GM19351 (cell line): ENCODE data around the gene SLC15A4.
A peak's percentile ranks its signal among the peaks of the same experiment; 100 is the strongest.
"Not testable (repeated sequence)": the region's sequence is repeated elsewhere in the genome, so short reads cannot be mapped to it uniquely, and the experiment has no call there.

Experiments
- ATAC-seq: cut with Tn5 transposase; IDR thresholded peaks from one replicate; pipeline ENCODE4 v1.9.1; 2021; ENCODE audit warnings: mild to moderate bottlenecking, moderate library complexity; ENCODE audit not compliant: unreplicated experiment

SLC15A4 gene

DNA sequence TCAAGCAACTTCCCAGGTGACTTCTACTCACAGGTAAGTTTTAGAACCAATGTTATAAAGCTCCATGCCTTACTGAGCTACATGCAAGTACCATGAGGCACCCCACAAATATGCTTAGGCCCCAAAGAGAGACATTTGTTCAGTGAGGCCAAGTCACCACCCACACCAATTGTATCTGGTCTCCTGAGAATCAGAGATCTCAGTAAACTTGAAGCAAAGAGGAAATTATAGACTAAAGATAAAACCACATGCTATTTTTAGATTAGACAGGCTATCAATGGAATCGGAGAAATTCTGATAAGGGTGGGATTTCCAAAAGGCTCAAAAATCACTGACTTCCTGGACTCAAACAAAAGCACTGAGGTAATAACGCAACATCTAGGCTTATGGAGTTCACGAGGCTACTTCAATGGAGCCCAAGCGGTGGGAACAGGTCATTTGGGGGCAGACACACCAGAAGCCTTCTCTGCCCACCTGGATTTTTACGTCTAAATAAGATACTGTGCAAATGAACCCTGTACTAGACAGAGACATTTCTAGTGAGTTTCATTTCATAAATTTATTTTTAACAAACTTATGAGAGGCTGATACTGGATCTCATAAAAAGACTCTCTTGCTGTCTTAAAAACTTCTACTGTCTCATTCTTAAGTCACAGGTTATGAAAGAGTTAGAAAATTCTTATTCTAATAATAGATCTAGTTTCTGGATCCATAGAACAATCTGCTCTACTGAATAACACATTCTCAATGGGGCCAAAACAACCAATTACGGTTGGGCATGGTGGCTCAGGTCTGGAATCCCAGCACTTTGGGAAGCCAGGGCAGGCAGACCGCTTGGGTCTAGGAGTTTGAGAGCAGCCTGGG, 7.7 kb downstream of the SLC15A4 start:
- no peak for ATAC-seq

DNA sequence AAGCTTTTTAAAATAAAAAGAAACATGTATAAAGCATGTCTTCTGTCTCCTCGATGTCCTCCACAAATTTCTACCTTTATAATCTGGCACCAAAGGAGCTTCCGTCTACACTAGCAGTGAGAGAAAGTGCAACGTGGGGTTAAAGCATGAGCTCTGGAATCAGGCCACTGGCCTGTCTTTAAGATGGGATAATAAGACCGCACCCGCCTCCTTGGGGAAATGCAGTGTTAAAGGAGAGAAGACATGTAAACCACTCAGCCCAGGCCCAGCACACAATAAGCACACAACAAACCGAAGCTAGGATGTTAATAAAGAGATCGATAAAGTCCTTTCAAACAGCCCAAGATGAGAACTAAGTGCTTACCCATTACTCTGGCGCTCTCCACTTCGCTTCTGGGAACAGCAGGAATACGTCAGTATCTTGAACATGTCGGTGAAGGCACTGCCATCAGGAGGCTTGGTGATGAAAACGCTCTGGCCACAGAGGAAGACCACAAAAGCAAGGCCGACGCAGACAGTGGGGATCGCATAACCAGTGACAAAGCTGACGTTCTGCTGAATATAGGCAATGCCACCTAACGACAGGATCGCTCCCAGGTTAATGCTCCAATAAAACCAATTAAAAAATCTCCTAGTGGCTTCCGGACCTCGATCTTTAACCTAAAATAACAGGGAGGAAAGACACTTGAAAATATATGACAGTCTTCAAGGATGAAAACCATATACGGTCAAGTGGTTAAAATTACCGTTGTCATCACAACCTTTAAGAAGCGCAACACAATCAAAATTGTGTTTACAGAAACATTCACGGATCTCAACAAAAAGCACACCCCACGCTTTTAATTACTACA, 9.1 kb downstream of the SLC15A4 start:
- no peak for ATAC-seq

DNA sequence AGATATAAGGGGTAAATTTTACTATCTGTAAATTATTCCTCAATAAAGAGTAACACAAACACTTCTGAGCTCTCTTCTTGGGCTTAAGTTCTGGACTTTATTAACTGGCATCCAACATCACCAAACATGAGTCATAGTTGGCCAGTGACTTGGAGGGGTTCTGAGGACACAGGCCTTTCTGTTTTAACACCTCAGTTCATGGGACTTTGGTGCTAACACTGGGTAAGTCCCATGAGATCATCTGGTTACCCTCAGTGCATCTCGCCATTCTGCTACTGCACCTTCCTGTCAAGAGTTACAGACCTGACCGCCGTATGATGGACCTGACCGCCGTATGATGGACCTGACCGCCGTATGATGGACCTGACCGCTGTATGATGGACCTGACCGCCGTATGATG, 9.9 kb downstream of the SLC15A4 start:
- ATAC-seq = peak; percentile 32

DNA sequence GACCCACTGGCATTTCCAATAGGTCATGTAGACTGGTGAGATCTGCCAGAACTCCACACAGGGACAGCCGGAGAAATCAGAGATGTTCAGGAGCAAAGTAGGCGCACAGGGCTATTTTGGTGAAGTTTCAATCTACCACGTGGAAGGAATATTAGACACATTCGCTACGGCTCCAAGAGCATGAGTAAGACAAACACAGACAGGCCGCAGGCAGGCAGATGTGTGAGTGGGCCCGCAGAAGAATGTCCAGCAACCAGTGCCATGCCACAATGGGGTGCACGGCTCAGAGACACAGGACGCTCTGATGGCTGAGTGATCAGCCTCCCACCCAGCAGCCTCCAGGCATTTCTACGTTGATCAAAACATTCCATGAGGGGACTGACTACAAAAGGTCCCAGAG, 10.4 kb downstream of the SLC15A4 start:
- no peak for ATAC-seq

DNA sequence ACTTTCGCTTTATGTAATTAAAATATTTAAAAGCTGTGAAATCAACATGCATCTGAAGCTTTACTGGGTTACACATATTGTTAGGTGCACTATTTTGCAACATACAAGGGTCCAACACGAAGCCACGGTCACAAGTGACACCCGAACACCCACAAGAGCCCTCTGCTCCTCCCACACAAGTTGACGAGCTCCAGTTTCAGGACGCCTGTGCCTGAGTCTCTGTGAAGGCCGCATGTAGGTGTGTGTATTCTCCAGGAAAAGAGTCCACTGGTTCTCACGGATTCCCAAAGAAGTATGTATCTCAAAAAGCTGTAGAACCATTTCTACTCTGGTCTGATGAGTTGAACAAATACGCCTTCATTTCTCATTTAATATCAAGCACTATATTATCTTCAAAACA, 12.0 kb downstream of the SLC15A4 start:
- no peak for ATAC-seq

DNA sequence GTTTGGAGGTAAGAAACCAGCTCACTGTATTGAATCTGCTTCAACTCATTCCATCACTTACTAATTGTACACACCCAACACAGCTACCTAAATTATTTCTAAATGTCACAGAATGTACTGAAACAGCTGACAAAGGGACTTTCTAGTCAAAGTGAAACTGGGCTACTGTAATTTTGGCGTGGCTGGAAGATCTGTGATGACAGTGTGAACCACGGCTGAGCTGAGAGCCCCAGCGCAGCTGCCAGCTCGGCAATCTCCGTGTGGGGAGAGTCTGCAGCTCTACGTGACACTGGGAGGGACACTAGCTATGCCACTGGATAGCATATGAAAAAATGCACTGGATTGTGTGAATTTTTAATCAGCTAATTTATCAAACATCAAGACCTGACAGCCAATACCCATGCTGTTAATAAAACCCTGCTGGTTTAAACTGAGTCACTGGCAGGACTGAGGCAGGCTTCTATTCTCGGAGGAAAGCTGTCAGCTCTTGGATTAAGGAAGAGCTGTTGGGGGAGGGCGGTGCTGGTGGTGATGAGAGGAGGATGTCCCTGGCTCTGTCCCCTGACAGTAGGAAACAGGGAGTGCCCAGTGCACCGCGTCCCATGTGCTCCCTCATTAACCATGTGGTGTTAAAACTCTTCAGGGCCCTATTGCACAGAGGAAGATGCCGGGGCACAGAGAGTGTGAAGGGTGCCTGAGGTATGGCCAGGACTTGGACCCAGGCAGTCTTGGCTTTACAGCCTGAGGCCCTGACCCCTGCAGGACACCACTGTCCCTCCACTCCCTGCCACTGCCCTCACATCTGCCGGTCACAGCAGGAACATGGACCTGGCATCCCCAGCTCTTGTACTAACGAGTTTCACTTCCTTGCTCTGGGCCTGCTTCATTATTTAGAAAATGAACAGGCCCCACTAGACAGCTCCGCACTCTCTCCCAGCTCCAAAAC, 13.3 kb downstream of the SLC15A4 start:
- peak; percentile 84 for ATAC-seq

DNA sequence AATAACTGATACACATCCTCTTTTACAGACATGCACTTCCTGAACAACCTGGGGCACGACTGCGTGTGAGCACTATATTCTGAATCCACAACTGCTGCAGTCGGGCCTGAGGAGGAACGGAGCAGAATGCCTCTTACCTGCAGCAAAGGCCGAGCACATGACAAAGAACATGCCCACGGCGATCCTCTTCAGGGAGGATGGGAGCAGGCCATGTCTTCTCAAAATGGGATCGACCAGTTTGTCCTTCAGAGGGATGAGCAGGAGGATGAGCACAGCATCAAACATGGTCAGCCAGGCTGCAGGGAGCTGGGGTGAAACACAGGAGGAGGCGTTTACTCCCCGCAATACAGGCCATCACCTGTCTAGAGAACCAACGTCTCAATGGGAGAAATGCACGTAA, 15.1 kb downstream of the SLC15A4 start:
- ATAC-seq = no peak

DNA sequence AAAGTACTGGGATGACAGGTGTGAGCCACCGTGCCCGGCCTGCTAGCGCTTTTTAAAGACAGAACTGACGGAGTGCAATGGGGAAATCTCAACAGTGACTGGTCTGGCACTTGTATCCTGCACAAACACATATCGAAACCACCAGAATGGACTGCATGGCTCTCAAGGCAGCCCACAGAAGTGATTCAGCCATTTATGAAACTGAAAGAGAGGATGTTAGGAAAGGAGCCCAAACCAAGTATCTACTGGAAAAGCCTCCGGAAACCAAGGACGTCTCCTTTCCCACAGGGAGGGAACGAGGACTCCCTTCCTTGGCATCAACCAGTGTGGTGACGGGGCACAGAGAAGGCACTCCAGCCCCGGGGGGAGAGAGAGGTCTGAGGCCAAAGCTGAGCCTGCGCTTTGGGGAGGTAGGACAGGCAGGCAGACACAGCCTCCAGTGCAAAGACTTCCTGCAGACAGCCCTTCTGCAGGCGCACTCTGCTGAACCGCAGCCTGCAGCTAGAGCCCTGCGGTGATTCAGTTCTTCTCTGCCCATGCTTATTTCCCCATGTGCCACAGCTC, 16.5 kb downstream of the SLC15A4 start:
- ATAC-seq = no peak

DNA sequence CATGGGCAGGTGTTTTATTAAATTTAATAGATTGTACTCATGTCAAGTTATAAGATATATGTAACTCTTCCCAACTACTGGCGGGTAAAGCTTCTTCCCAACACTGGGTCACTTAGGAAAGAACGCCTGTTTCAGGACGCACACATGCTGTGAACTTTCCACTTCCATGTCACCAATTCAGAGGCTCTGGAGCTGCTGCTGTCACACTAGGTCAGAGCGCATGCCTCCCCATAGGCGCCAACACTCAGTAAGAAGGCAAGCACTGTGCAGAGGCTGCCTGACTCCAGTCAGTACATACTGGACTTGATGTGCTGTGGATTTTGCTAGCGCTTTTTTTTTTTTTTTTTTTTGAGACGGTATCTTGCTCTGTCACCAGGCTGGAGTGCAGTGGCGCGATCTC, 17.2 kb downstream of the SLC15A4 start:
- ATAC-seq = no peak

DNA sequence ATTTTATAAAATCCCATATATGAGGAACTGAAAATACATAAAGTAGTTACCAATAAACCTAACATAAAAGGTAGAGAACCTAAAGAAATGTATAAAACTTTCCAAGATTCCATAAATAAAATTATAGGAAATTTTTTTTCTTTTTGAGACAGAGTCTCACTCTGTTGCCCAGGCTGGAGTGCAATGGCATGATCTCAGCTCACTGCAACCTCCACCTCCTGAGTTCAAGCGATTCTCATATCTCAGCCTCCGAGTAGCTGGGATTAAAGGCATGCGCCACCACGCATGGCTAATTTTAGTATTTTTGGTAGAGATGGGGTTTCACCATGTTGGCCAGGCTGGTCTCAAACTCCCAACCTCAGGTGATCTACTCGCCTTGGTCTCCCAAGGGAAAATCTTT, 18.4 kb downstream of the SLC15A4 start:
- not testable (repeated sequence) for ATAC-seq

DNA sequence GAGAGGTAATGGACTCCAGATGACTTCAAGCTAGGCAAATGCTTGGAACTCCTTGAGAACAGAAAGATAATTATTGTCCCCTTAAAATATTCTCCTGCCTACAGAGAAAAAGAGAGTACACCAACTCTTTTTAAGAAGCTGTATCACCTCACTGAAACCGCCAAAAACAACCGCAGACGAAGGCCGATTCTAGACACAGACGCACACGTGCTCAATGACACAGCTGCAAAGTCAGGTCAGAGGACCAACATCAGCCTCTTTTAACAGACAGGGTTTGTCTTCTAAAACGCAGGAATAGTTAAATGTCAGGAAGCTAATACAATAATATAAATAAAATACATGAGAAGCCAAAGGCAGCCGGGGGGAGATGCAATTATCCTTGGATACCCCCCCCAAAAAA, 19.0 kb downstream of the SLC15A4 start:
- ATAC-seq = no peak

DNA sequence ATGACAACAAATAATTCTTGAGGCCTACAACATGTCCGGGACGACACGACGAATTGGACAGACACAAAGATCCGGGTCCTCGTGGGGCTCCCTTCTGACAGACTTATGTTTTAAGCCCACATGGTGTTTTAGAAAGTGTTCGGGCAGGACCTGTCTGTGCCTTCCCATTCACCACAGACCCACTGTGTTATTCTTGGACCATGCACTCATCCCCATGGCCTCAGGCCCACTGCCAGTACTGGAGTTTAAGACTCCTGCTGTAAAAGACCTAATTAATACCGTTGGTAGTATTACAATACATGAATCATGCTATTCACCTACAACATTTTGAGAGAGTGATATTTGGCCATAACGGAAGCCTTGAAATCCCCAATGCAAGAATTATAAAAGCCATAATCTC, 20.0 kb downstream of the SLC15A4 start:
- ATAC-seq = no peak

DNA sequence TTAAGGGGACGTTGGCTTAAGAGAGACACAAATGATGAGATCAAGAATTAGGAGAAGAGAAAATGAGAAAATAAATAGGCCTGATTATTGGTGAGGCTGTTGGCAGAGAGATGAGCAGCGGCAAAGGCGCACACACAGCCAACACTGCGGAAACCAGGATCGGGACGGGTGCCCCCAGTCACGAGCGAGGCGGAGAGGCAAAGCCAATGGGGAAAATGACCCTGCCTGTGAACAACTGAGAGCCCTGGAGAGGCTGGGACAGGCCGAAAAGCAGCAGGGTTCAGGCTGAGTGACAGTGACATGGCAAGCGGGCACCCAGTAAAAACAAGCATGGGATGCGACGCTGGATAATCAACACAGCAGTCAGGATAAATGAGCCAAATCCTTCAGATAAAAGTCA, 21.0 kb downstream of the SLC15A4 start:
- ATAC-seq = no peak

DNA sequence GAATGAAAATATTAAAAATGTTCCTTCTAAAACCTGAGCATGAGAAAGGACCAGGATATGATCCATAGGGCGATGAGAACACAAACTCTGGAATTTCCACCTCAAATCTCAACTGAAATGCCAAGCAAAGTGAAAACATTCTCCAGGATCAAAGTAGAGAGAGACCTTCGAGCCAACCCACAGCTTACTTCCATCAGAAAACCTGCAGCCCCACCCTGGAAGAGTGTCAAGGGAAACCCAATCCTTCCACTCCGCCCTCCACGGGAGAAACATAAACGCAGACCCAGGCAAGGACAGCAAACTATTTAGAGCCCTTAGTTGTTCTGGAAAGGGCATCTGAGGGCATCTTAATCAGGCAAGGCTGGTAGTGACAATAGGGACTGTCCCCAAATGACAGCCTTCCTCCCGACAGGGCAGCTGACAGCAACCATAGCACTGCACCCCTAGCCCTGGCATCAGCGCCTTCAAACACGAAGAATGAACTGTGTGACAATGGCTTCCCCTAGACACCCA, 21.8 kb downstream of the SLC15A4 start:
- ATAC-seq = no peak

DNA sequence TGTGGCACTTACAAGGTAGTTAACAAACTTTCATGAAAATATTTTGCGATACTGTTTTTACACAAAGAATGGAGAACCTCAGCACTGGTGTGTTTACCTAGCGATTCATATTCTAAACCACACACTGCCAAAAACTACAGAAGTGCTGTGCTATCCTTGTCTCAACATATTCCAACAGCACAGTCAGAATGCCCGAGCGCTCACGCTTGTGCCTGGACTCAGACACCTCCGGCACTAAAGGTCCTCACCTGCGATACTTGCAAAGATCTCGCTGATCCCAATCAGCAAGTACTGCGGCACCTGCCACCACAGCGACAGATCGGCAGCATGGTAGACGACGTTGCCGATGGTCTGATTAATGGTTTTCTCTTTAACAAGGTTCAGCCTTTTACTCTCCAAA, 23.2 kb downstream of the SLC15A4 start:
- no peak for ATAC-seq

DNA sequence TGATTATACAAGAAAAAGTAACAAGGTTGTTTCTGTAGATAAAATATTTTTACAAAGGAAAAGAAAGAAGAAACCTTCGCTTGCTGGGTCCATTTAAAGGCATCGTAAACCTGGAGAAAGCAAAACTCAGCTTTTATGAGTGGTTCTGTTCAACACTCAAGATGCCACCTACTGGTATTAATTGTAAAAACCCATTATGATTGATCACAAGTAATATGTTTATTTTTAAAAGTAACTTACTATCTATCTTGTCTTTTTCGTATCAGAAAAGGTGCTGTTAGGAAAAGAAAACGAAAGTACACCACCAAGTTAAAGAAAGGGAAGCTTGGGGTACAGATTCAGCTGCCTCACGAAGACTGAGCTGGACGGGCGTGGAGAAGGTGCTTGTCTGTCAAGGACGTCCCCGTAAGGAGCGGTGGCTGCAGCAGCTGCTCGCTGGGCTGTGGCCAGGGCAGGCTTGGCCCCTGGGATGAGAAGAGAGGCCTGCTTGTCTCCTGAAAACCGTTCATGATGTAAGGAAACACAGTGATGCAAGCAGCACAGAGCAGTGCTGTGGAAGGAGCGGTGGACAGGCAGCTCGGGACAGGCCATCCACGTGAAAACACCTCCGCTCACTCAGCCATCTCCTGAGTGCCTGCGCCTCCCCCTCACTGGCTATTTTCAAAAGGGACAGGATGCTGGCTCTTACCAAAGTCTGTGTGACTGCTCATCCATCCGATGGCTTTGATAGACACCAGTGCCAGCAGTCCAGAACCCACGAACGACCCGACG, 25.0 kb downstream of the SLC15A4 start:
- no peak for ATAC-seq

DNA sequence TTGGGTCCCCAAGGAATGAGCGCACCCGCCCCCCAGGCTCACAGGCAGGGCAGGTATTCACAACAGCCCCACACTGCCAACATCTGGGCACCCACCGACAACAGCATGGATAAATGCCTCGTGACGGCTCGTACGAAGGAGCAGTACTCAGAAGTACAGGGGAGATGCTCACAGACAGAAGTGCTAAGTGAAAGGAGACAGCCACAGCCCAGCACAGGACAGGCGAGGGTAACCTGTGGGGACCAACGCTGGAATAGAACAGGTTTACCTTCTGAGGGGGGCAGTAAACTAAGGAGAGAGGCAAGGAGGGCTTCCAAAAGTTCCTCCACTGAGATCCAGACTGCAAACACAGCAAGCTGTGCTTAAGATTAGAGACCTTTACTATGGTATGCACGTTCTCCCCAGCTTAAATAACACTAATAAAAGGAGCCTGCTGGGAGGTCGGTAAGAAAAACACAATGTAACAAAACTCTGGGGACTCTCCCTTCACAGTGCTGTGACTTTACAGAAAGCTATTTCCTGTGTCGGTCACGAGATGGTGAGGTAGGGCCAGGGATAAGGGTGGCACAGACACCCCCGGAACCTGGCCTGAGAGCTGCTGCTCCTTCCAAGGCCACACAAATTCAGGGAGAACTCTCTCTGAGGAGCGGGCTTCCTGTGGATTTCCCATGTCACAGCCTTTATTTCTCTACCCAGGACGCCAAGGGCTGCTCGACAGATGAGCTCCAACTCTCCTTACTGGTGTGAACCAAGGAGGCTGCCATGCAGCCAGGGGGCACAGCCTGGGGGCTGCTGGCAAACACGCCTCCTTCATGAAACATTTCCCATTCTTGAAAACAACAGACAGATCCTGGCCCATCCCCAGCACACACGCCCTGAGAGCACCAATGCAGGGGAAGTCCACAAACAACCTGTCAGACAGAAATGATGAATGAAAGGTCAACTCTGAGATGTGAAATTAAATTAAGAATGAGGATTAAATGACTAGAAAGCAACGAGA, 26.3 kb downstream of the SLC15A4 start:
- peak; percentile 72 for ATAC-seq

DNA sequence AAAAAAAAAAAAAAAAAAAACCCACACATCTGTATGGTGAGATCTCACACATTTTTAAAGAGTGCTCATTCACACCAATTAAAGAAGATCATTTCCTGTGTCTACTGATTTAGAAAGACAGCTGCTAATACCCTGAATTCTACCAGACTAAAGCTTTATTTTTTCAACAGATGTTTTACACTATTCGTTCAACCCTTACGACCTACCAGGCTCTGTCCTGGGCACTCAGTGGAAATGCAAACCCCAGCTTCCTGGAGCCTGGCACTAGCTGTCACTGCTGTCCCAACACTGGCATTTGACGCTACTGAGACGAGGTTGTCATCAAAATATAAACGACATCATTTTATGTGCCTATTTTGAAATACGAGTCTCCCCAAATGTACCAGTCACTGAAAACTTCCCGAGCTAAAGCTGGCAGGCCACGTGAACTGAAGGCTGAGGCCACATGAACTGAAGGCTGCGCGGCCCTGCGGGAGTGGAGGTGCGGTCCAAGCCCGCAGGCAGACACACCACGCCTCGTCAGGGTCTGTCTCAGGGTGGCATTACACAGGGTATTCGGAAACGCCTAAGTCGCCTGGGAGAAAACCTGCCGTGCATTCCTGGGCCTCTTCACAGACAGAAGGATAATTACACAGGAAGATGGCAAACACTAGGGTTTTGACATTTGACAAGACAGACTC, 27.2 kb downstream of the SLC15A4 start:
- ATAC-seq = peak; percentile 20
